ENCODE data around the gene PAM16. TPM values are rescaled to one million over a fixed set of nuclear protein-coding genes. Genes with fewer than 3 reads are reported as not detected.

Gene PAM16
- total and polyA plus RNA-seq, 4 donors = 23.0 to 183 (median 58.7) TPM

DNA sequence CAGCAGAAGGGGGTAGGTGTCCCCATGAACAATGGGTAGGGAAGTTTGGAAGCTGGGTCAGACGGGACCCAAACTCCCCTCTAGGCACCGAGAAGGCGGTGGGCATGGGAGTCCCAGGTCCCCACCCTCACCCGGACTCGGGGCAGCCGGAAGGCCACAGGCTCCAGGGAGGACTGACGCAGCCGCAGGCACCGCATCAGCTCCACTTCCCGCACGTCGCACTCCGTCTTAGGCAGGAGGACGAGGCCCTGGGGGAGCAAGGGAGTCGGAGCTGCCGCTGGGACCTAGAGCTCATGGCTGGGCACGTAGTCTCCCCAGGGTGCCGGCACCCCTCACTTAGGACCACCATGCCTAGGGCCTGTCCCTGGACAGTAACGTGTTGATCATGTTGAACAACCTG is 7.1 kb upstream of the PAM16 start:
- H3K27ac ChIP-seq (ENCODE audit: low read depth in 1 of 2, low read length in 1 of 2) = no peak overlapping the region
- no peaks in the 10 kb centered on the region for H3K9me3 ChIP-seq (ENCODE audit: control insufficient read depth in 4 of 4, insufficient read depth in 3 of 4, low read length in 3 of 4)
- no peaks in the 10 kb centered on the region for H3K4me1 ChIP-seq (ENCODE audit: control insufficient read depth in 5 of 5, insufficient read depth in 5 of 5, low read length in 5 of 5)
- H3K4me3 ChIP-seq = no peak overlapping the region
- no peak overlapping the region for H3K9ac ChIP-seq (ENCODE audit: insufficient read depth in 1 of 2, low read length in 2 of 2)
- no peak for TF ChIP-seq CTCF (IDR thresholded peaks at IDR 0.05; ENCODE audit: control extremely low read depth, extremely low read depth)
- 95 to 98% methylated on average over 19 of the region's 19 CpGs for whole genome bisulfite sequencing, 2 donors
- no peaks in the 10 kb centered on the region for H3K27me3 ChIP-seq (ENCODE audit: control insufficient read depth in 3 of 3, insufficient read depth in 3 of 3, low read length in 2 of 3)
- no peak for DNase-seq
- no peak for ATAC-seq (ENCODE audit: insufficient read depth, low FRiP score)
- peaks cover 0 to 48% (median 1%) of the 10 kb centered on the region in 4 donors for H3K36me3 ChIP-seq (ENCODE audit: control insufficient read depth in 4 of 4, insufficient read depth in 4 of 4, low read length in 4 of 4)

GRCh38 chr16:4356820-4357219 is 5.7 kb upstream of the PAM16 start:
- no peak for TF ChIP-seq CTCF (IDR thresholded peaks at IDR 0.05; ENCODE audit: control extremely low read depth, extremely low read depth)

DNA sequence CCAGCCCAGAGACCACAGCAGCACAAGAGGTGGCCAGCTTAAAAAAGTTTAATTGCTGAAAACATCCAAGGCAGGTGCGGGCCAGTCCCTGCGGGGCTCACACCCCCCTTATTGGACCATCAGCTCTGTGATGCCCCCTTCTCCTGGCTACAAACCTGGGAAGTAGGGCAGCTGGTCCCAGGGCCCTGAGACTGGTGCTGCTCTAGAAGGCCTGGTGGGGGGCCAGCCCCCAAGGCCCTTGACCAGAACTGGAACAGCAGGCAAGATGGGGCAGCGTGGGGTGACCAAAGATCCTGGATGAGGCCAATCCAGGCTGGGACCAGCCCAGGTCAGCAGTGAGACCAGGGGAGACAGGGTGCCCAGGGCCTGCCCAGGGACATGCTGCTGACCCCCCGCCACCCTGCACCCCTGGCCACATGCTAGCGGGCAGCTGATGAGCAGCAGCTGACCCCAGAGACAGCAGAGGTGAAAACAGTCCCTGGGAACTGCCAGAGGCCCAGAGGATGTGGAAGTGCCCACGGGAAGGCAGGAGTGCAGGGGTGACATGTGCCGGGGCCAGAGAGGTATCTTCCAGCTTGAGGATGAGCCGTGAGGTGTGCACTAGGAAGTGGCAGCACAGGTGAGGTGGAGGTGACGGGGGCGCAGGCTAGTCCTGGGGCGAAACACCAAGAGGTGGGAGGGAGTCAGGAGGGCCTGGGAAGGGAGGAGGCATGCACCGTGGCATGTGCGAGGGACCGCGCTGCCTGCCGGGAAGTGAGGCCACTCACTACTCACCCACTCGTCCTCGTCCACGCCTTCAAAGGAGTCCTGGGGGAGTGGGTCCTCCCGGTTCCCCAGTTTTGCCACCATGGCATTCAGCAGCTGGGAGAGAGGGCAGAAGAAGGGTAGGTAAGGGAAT is 3.6 kb upstream of the PAM16 start:
- Histone ChIP-seq H3K4me1 (ENCODE audit: control insufficient read depth in 5 of 5, insufficient read depth in 5 of 5, low read length in 5 of 5) (peaks cover 0 to 10% (median 0%) of the 10 kb centered on the region in 5 donors), H3K9me3 (ENCODE audit: control insufficient read depth in 4 of 4, insufficient read depth in 3 of 4, low read length in 3 of 4) (no peaks in the 10 kb centered on the region), H3K27me3 (ENCODE audit: control insufficient read depth in 3 of 3, insufficient read depth in 3 of 3, low read length in 2 of 3) (no peaks in the 10 kb centered on the region), H3K36me3 (ENCODE audit: control insufficient read depth in 4 of 4, insufficient read depth in 4 of 4, low read length in 4 of 4) (peaks cover 0 to 22% (median 0%) of the 10 kb centered on the region in 4 donors), H3K27ac (ENCODE audit: low read depth in 1 of 2, low read length in 1 of 2) (no peak overlapping the region), H3K9ac (ENCODE audit: insufficient read depth in 1 of 2, low read length in 2 of 2) (no peak overlapping the region), H3K4me3 (no peak overlapping the region)
- no peak for DNase-seq
- WGBS, 2 donors = 94 to 95% methylated on average over 20 of the region's 20 CpGs
- TF ChIP-seq CTCF (IDR thresholded peaks at IDR 0.05; ENCODE audit: control extremely low read depth, extremely low read depth) = no peak
- no peak for ATAC-seq (ENCODE audit: insufficient read depth, low FRiP score)

More at GRCh38 chr16:4356820-4357219, 5.7 kb upstream of the PAM16 start:
- Histone ChIP-seq H3K4me1 (ENCODE audit: control insufficient read depth in 5 of 5, insufficient read depth in 5 of 5, low read length in 5 of 5) (no peaks in the 10 kb centered on the region), H3K36me3 (ENCODE audit: control insufficient read depth in 4 of 4, insufficient read depth in 4 of 4, low read length in 4 of 4) (peaks cover 0 to 41% (median 1%) of the 10 kb centered on the region in 4 donors), H3K27ac (ENCODE audit: low read depth in 1 of 2, low read length in 1 of 2) (no peak overlapping the region), H3K9ac (ENCODE audit: insufficient read depth in 1 of 2, low read length in 2 of 2) (no peak overlapping the region), H3K27me3 (ENCODE audit: control insufficient read depth in 3 of 3, insufficient read depth in 3 of 3, low read length in 2 of 3) (no peaks in the 10 kb centered on the region), H3K4me3 (no peak overlapping the region), H3K9me3 (ENCODE audit: control insufficient read depth in 4 of 4, insufficient read depth in 3 of 4, low read length in 3 of 4) (no peaks in the 10 kb centered on the region)
- DNase-seq (no peak), ATAC-seq (ENCODE audit: insufficient read depth, low FRiP score) (no peak)
- 92 to 96% methylated on average over 7 of the region's 7 CpGs for WGBS, 2 donors

Measured in lung (tissue), 12 donors.